SJCRH30 (cell line): Measurements from ENCODE around the gene KLC1. TPM values are rescaled to one million over a fixed set of nuclear protein-coding genes. Genes with fewer than 3 reads are reported as not detected.

Source experiments
- DNase-seq, 2 experiments: peaks; one replicate each; pipeline ENCODE4 v3.0.0-alpha.2; 2015 to 2020
- H3K27ac ChIP-seq: fragments of 250-450 bp; sonication (Bioruptor Pico); 2 replicates; pipeline ENCODE4 v1.5.1; 2020; ENCODE audit warnings: mild to moderate bottlenecking, moderate library complexity
- H3K27me3 ChIP-seq: fragments of 250-450 bp; sonication (Bioruptor Pico); 2 replicates; pipeline ENCODE4 v1.5.1; 2020; ENCODE audit warnings: mild to moderate bottlenecking, moderate library complexity
- H3K36me3 ChIP-seq: fragments of 250-450 bp; sonication (Bioruptor Pico); 2 replicates; pipeline ENCODE4 v1.5.1; 2020; ENCODE audit warnings: mild to moderate bottlenecking, moderate library complexity
- H3K4me1 ChIP-seq: fragments of 250-450 bp; sonication (Bioruptor Pico); 2 replicates; pipeline ENCODE4 v1.5.1; 2020; ENCODE audit warnings: mild to moderate bottlenecking, moderate library complexity
- H3K4me3 ChIP-seq: fragments of 250-450 bp; sonication (Bioruptor Pico); 2 replicates; pipeline ENCODE4 v1.5.1; 2020; ENCODE audit warnings: mild to moderate bottlenecking, moderate library complexity
- H3K9me3 ChIP-seq: fragments of 250-450 bp; sonication (Bioruptor Pico); replicated peaks from 2 replicates; pipeline ENCODE4 v1.5.1; 2020; ENCODE audit warnings: mild to moderate bottlenecking, moderate library complexity
- total RNA-seq: library from RNA; depleted of rRNA; stranded (reverse); fragments of >200 nt; shearing (Covaris generic); gene quantifications from 2 replicates; pipeline ENCODE4 v1.2.3, GENCODE V29; 2014

The KLC1 gene
- total RNA-seq, 1 experiment from 2014 or later, result 175 TPM

DNA sequence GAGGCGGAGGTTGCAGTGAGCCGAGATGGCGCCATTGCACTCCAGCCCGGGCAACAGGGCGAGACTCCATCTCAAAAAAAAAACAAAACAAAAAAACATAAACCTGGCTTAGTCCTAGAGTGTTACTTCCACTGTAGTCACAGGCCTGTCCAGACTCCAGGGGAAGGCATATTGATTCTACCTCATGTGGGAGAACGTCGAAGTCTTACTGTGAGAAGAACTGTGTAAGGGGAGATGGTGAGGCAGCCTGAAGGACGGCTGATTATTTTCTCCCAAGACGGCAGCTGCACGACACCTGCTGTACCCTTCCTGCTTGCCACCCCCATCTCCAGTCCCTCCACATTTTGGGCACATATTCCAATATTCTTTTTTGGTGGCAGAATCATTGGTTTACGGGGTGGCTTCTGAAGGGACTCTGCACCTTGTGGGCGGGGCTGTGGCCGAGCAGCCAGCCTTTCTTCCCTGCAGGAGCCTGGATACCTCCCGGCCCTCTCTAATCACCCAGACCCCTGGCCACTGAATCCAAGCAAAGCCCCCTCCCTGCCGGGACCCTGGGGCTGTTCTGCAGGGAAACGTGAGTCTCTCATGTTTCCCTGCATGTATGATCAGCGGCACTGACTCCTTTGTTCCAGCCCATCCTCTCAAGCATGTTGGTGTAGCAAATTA, 12.2 kb upstream of the KLC1 start:
- Histone ChIP-seq H3K4me1 (no peaks in the 10 kb centered on the region), H3K27me3 (no peaks in the 10 kb centered on the region), H3K36me3 (no peaks in the 10 kb centered on the region), H3K9me3 (no peaks in the 10 kb centered on the region), H3K4me3 (no peak overlapping the region), H3K27ac (no peak overlapping the region)
- DNase-seq, result no peak

GRCh38 chr14:103619057-103619456, 10.0 kb upstream of the KLC1 start:
- DNase-seq, result no peak
- Histone ChIP-seq H3K4me1 (peaks cover 5% of the 10 kb centered on the region), H3K27ac (no peak overlapping the region)

GRCh38 chr14:103621860-103622259, 7.2 kb upstream of the KLC1 start:
- peaks cover 31% of the 10 kb centered on the region for H3K4me1 ChIP-seq
- H3K4me3 ChIP-seq, result no peak overlapping the region
- no peak for DNase-seq
- no peaks in the 10 kb centered on the region for H3K36me3 ChIP-seq
- no peak overlapping the region for H3K27ac ChIP-seq
- H3K9me3 ChIP-seq, result no peaks in the 10 kb centered on the region
- H3K27me3 ChIP-seq, result no peaks in the 10 kb centered on the region; the same call in 1 of the 2 replicates

More at GRCh38 chr14:103619057-103619456, 10.0 kb upstream of the KLC1 start:
- no peak overlapping the region for H3K4me3 ChIP-seq
- H3K36me3 ChIP-seq, result no peaks in the 10 kb centered on the region
- H3K27me3 ChIP-seq, result no peaks in the 10 kb centered on the region; the same call in 1 of the 2 replicates
- no peaks in the 10 kb centered on the region for H3K9me3 ChIP-seq

GRCh38 chr14:103623308-103623707, 5.7 kb upstream of the KLC1 start:
- H3K27ac ChIP-seq, result no peak overlapping the region
- no peaks in the 10 kb centered on the region for H3K36me3 ChIP-seq
- DNase-seq, result no peak

GRCh38 chr14:103623883-103624482, 5.0 kb upstream of the KLC1 start:
- no peaks in the 10 kb centered on the region for H3K36me3 ChIP-seq
- H3K27me3 ChIP-seq, result no peaks in the 10 kb centered on the region; the same call in 1 of the 2 replicates
- peak; percentile 89 to 94 for DNase-seq
- no peak overlapping the region for H3K27ac ChIP-seq
- H3K4me1 ChIP-seq, result peaks cover 33% of the 10 kb centered on the region
- H3K9me3 ChIP-seq, result no peaks in the 10 kb centered on the region
- H3K4me3 ChIP-seq, result peak overlapping the region; percentile 0; the same call in 1 of the 2 replicates

More at GRCh38 chr14:103623308-103623707, 5.7 kb upstream of the KLC1 start:
- H3K9me3 ChIP-seq, result no peaks in the 10 kb centered on the region
- H3K4me3 ChIP-seq, result no peak overlapping the region
- peaks cover 33% of the 10 kb centered on the region for H3K4me1 ChIP-seq
- no peaks in the 10 kb centered on the region; the same call in 1 of the 2 replicates for H3K27me3 ChIP-seq

DNA sequence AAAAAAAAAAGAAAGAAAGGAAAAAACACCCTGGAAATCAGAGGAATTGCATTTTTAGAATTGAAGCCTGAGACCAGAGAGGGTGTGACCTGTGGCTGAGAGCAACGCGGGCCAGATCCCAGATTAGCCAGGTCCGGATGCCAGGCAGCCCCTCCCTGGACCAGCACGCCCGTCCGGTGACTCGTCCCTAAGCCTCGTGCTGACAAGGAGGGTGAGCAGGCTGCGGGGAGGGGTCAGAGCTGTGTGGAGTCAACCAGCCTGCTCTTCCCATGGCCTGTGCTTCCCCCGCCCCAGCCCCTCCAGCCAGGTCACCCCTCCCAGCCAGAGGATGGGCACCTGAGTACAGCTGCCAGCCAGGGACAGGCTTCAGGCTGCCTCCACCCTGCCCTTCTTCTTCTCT, 4.2 kb upstream of the KLC1 start:
- Histone ChIP-seq H3K4me1 (peaks cover 33% of the 10 kb centered on the region), H3K36me3 (no peaks in the 10 kb centered on the region), H3K4me3 (no peak overlapping the region), H3K9me3 (no peaks in the 10 kb centered on the region), H3K27me3 (no peaks in the 10 kb centered on the region; the same call in 1 of the 2 replicates), H3K27ac (no peak overlapping the region)
- DNase-seq, result peak; percentile 36 to 43

DNA sequence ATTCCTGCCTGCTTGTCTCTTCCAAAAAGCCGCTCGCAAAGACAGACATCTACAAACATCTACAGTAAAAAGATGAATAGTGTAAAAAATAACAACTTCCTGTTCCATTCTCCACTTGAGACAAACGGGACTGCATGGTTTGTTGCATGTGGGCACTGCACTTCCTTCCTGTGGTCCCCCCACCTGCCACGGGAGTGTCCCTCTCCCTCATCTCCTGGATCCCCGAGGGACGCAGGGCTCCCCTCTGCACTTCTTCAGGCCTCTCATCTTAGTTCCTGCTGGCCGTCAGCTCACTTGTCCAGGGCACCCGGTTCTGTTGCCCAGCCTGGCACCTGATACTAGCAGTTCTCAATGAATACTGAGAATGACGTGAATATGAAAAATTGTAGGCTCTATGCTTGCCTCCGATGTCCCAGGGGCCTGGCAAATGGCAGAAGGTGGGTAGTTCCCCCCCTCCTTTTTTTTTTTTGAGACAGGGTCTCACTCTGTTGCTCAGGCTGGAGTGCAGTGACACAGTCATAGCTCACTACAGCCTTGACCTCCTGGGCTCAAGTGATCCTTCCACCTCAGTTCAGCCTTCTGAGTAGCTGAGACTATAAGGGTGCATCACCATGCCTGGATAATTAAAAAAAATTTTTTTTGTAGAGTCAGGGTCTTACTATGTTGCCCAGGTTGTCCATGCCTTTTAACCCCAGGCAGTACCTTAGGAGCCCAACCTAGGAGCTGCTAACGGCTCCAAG, 3.5 kb upstream of the KLC1 start:
- H3K9me3 ChIP-seq, result no peaks in the 10 kb centered on the region
- no peak for DNase-seq
- H3K36me3 ChIP-seq, result no peaks in the 10 kb centered on the region
- no peaks in the 10 kb centered on the region; the same call in 1 of the 2 replicates for H3K27me3 ChIP-seq
- no peak overlapping the region for H3K4me3 ChIP-seq
- H3K4me1 ChIP-seq, result peaks cover 38% of the 10 kb centered on the region
- H3K27ac ChIP-seq, result no peak overlapping the region

- H3K4me1 ChIP-seq, result peaks cover 38% of the 10 kb centered on the region
- no peaks in the 10 kb centered on the region for H3K36me3 ChIP-seq
- DNase-seq, result peak; percentile 75 to 83
- no peaks in the 10 kb centered on the region; the same call in 1 of the 2 replicates for H3K27me3 ChIP-seq
- H3K9me3 ChIP-seq, result no peaks in the 10 kb centered on the region
- H3K27ac ChIP-seq, result no peak overlapping the region
- no peak overlapping the region for H3K4me3 ChIP-seq
These were observed 2.7 kb upstream of the KLC1 start for GRCh38 chr14:103626146-103626850.

DNA sequence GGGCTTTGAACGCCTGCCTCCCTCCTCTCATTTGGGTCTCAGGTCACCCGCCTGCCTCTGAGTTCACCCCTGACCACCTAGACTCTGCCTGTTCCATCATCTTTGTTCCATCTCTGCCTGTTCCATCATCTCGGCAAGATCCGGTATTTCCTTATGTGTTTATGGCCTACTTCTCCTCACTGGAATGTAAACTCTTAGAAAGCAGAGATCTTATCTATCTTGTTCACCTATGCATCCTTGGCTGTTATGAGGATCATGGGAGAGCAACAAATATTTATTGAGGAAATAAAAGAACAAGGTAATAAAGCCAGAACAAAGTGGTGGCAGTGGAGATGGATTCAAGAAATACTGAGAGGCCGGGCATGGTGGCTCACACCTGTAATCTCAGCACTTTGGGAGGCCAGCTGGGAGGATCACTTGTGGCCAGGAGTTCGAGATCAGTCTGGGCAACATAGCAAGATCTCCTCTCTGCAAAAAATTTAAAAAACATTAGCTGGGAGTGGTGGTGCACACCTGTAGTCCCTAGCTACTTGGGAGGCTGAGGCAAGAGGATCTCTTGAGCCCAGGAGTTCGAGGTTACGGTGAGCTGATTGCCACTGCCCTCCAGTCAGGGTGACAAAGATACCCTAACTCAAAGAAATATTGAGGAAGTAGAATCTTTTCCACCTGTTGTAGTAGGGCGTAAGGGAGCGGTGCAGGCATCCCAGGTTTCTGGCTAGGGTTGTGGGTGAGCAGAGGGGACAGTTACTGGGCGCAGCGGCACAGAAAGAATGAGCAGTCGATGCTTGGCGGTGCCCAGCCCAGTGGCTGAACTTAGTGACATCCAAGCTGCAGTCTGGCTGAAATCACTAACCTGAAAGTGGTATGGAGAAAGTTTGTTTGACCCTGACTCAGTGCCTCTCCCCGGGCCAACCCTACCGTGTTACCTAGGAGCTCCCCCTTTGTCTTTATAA, 1.7 kb upstream of the KLC1 start:
- H3K27ac ChIP-seq, result no peak overlapping the region
- no peaks in the 10 kb centered on the region for H3K9me3 ChIP-seq
- H3K4me1 ChIP-seq, result peaks cover 38% of the 10 kb centered on the region
- H3K27me3 ChIP-seq, result no peaks in the 10 kb centered on the region; the same call in 1 of the 2 replicates
- no peak overlapping the region for H3K4me3 ChIP-seq
- DNase-seq, result no peak
- H3K36me3 ChIP-seq, result no peaks in the 10 kb centered on the region

GRCh38 chr14:103628221-103628683, 759 bp upstream of the KLC1 start:
- Histone ChIP-seq H3K4me1 (peaks cover 38% of the 10 kb centered on the region), H3K27ac (peak overlapping the region; percentile 62), H3K9me3 (no peaks in the 10 kb centered on the region), H3K27me3 (no peaks in the 10 kb centered on the region), H3K4me3 (peak overlapping the region; percentile 98), H3K36me3 (no peaks in the 10 kb centered on the region; the same call in 1 of the 2 replicates)
- peak; percentile 60 to 62 for DNase-seq

GRCh38 chr14:103629503-103630121, 601 bp downstream of the KLC1 start:
- H3K9me3 ChIP-seq, result no peaks in the 10 kb centered on the region
- H3K36me3 ChIP-seq, result peaks cover 4% of the 10 kb centered on the region
- peak; percentile 51 to 52 for DNase-seq
- H3K27me3 ChIP-seq, result no peaks in the 10 kb centered on the region
- peak overlapping the region; percentile 62; the same call in 1 of the 2 replicates for H3K27ac ChIP-seq
- peak overlapping the region; percentile 98 for H3K4me3 ChIP-seq
- H3K4me1 ChIP-seq, result peaks cover 28% of the 10 kb centered on the region

DNA sequence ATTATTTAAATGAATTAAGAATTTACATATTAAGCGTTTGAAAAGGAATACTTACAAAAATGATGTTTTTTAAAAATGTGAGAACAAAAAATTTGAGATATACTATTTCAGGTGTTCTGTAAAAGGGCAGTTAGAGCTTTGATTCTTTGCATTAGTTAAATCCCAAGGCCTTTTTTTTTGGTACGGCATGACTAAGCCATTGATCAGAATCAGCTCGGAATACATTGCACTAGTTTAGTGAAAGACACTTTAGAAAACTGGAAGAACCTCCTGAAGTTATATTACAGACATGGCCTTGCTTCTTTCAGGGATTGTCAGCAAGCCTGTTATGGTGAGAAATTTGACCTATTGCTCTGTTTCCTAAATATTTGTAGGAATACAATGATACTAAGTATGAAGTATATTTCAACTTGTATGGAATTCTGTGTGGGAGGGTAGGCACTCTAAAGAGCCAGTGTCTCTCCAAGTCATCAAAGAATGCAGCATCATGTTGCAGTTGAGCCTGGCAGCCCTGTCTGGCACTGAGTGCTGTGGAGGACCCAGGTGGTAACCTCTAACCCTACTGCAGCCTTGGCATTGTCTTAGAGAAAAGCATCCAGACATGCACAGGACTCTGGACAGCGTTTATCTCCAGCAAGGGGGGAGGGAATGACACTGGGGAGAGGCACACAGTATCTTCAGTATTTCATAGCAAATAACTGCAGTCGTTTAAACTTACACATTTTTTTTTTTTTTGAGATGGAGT, 1.5 kb downstream of the KLC1 start:
- no peaks in the 10 kb centered on the region for H3K27me3 ChIP-seq
- H3K4me3 ChIP-seq, result peak overlapping the region; percentile 98
- no peak overlapping the region for H3K27ac ChIP-seq
- peaks cover 20% of the 10 kb centered on the region for H3K4me1 ChIP-seq
- H3K36me3 ChIP-seq, result peaks cover 7% of the 10 kb centered on the region
- DNase-seq, result no peak
- H3K9me3 ChIP-seq, result no peaks in the 10 kb centered on the region

GRCh38 chr14:103633391-103633790, 4.4 kb downstream of the KLC1 start:
- Histone ChIP-seq H3K9me3 (no peaks in the 10 kb centered on the region), H3K4me3 (no peak overlapping the region), H3K4me1 (peaks cover 5% of the 10 kb centered on the region), H3K27me3 (no peaks in the 10 kb centered on the region), H3K27ac (no peak overlapping the region), H3K36me3 (peaks cover 7% of the 10 kb centered on the region)
- no peak for DNase-seq
